WI38 (cell line): ENCODE measurements around the gene SEMA5A.

Experiments
- H3K4me3 ChIP-seq: 2 replicates; pipeline ENCODE4 v1.5.1; 2011; ENCODE audit warnings: low read depth, mild to moderate bottlenecking, control low read depth, low read length
- CTCF ChIP-seq: IDR thresholded peaks from 2 replicates; pipeline ENCODE4 v1.5.1; 2012; ENCODE audit warnings: low read depth, mild to moderate bottlenecking, control low read depth, low read length

The SEMA5A gene

GRCh38 chr5:9466697-9467096 lies 79.2 kb downstream of the SEMA5A start:
- TF ChIP-seq CTCF, result no peak
- no peak overlapping the region for H3K4me3 ChIP-seq

GRCh38 chr5:9464478-9464877 lies 81.4 kb downstream of the SEMA5A start:
- no peak overlapping the region for H3K4me3 ChIP-seq
- TF ChIP-seq CTCF, result no peak

GRCh38 chr5:9462109-9462508 lies 83.8 kb downstream of the SEMA5A start:
- no peak for TF ChIP-seq CTCF
- H3K4me3 ChIP-seq, result no peak overlapping the region

- TF ChIP-seq CTCF, result no peak
- H3K4me3 ChIP-seq, result no peak overlapping the region
Measured at GRCh38 chr5:9460885-9461645, 84.8 kb downstream of the SEMA5A start.

- no peak for TF ChIP-seq CTCF
- no peak overlapping the region for H3K4me3 ChIP-seq
Measured at GRCh38 chr5:9456435-9457042, 89.3 kb downstream of the SEMA5A start.

- no peak for TF ChIP-seq CTCF
- H3K4me3 ChIP-seq, result no peak overlapping the region
Measured at GRCh38 chr5:9455826-9456434, 89.9 kb downstream of the SEMA5A start.

GRCh38 chr5:9454491-9454890 lies 91.4 kb downstream of the SEMA5A start:
- no peak overlapping the region for H3K4me3 ChIP-seq
- TF ChIP-seq CTCF, result no peak
